HG02973 (cell line): Measurements from ENCODE around the gene ALCAM.

Experiments
- ATAC-seq: cut with Tn5 transposase; IDR thresholded peaks from one replicate; pipeline ENCODE4 v1.9.1; 2021; ENCODE audit warnings: moderate library complexity; ENCODE audit not compliant: unreplicated experiment

Gene ALCAM

DNA sequence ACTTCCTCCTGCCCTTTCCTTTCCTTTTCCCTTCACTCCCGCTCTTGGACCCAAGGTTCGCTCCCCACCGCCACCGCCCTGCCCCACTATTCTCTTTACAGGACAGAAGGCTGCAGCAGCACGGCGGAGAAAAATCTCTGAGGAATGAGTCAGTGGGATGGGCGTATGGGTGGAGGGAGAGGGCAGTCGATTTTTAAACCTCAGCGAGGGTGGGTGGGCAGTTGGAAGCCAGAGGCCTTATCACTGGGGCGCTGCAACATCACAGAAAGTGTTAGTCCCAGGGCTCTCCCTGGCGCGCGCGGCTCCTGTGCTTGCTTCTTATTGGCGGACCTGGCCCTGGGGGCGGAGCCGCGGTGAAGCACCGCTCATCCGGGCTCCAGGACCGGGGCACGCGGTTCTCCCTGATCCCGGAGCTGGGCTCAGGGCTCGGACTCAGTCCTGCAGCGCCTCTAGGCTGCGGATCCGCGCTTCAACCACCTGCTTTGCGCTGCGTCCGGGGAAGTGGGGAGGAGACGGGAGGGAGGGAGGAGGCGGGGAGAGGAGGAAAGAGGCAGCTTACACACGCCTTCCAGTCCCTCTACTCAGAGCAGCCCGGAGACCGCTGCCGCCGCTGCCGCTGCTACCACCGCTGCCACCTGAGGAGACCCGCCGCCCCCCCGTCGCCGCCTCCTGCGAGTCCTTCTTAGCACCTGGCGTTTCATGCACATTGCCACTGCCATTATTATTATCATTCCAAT, at the start of gene ALCAM:
TSS of gene ALCAM (plus strand) at position 584 of the 737 bp plus-strand sequence.
- peak; percentile 46 for ATAC-seq

DNA sequence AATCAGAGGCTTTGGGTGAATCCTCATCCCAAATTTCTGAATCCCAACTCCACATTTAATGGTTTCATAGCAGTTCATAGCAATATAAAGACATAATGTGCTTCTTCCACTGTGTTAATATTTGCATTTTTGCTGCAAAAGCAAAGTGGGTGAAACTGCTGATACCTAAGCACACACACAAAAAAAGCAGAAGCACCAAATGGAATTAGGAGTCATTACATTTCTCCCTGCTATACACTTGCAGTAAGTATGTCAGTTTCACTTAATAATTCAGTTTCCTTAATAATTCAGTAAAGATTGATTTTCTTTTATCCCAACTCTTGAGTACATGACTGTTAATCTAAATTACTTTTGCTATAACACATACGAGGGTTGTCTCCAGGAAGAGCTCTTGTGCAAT, 48.9 kb upstream of the ALCAM start:
- no peak for ATAC-seq

DNA sequence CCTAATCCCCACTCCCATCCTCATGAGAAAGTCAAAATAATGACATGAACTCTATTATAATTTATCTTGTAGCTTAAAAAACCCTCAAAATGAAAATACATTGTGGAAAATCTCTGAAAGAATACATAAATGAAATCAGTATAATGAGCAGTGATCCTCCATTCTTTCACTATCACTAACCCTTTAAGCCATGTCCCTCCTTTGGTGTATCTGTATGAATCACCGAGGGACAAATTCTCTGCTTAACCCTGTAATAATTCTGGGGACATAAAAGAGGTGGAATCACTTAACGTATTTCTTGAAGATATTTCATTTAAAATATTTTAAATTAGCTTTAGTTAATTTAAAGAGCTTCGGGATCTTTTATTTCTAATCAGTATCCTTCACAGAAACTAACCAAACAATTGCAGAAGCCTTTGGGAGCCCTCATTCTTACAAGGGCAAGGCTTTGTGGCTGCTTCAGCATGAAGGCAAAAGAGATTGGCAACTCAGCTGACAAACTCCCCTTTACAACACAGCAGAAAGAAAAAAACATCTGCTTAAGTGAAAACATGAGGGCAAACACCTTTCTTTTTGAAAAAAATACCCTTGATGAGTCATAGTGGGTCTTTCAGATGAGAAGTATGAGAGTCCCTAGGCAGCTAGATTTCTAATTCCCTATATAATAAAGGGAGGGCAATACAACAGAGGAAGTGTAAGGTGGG, 44.0 kb upstream of the ALCAM start:
- ATAC-seq, result peak; percentile 93

DNA sequence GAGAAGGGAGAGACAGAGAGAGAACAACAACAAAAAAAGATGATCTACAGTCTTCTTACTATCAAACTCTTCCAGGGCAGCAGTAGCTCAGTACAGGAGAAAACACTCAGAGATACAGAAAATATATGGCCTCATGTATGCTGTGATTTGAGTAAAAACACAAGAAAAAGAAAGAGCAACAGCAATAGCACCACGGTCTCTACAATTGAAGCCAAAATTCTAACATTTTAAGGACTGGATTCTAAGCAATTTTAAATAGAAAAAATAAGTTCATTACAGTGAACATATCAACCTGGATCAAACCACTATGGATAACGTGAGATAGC, 43.5 kb upstream of the ALCAM start:
- ATAC-seq, result no peak

DNA sequence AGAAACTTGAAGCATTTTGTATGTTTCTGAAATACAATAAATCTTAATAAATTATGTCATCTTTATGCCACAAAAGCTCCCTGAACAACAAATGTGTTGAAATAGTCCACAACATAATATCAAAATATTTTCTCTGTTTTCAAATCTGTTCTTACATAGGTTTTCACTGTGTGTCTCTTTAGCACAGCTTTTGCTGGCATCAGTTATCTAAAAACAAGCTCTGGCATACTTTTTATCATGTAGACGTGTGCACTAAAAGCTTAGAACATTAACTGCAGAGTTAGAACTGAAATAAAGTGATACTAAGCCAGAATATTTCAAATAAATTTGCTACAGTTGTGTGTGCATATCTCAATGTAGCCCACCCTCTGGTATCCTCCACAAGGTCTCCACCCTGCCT, 41.8 kb upstream of the ALCAM start:
- ATAC-seq, result no peak

DNA sequence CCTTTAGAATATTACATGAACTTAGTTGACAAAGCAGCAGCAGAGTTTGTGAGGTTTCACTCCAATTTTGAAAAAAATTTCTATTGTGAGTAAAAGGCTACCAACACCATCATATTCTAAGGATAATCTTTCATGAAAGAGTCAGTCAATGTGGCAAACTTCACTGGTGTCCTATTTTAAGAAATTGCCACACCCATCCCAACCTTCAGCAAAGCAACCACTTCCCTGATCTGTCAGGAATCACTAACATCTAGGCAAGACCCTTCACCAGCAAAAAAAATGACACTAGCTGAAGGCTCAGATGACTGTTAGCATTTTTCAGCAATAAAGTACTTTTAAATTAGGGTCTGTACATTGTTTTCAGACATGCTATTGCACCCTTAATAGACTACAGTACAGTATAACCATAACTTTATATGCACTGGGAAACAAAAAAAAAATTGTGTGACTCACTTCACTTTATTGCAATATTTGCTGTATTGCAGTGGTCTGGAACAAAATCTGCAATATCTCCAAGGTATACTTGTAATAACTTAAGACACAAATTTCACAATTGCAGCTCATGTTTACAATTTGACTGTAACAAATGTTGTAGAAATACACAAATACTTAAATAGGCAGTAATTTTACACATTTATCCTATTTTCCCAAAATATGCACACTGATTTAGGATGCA, 38.9 kb upstream of the ALCAM start:
- ATAC-seq, result no peak

DNA sequence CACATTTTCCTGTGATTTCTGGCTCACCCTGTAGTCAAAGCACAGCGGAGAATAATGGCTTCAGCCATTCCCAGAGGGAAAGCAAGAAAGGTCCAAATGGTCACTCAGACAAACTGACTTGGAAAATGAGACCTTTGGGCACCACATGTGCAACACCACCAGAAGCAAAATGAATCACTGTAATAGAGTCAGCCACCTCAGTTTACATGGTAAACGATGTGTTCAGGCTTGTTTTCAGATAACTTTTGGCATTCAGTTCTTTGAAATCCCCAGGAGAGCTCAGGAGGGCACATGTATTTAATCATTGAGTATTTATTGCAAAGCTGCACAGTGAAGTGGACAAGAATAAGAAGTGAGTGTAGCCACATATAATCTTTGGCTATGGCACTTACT, 38.4 kb upstream of the ALCAM start:
- ATAC-seq, result no peak

DNA sequence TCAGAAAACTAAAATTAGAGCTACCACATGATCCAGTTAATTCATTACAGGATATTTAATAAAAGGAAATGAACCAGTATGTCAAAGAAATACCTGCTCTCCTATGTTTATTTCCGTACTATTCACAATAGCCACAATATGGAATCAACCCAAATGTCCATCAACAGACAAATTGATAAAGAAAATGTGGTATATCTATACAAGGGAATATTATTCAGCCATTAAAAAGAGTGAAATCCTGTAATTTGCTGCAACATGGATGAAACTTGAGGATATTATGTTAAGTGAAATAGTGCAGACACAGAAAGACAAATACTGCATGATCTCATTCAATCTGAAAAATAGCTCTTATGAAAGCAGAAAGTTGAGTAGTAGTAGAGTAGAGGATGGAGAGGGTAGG, 33.7 kb upstream of the ALCAM start:
- no peak for ATAC-seq

DNA sequence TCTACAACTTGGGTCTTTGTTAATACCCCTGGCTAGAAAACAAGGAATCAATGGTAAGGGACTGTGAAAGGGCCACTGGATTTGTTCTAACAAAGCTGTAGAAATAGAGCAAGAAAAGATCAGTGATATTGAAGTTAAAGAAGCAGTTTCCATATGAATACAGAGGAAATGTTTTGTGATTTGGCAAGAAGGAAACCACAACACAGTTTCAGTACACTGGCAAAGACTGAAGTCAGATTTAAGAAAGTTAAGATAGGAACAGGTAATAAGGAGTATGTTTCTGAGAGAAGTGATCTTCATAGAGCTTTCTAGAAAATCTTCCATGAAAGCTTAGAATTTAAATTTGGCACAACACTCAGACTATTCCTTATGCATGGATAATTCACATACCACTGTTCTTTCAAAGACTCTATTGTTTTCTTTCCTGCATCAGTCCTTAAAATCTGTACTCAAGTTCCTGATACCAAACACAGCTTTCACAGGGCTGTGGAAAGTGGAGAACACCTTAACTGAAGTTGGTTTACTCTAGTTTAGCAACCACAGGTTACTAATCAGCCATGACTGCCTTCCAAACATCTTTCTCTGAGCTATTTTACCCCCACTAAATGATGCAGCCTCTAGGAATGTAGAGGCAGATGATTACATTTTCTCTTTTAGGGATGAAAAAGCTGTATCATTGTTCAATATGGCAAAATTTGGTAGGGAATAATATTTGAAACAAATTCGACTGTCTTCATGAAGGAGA, 32.4 kb upstream of the ALCAM start:
- ATAC-seq, result peak; percentile 69

DNA sequence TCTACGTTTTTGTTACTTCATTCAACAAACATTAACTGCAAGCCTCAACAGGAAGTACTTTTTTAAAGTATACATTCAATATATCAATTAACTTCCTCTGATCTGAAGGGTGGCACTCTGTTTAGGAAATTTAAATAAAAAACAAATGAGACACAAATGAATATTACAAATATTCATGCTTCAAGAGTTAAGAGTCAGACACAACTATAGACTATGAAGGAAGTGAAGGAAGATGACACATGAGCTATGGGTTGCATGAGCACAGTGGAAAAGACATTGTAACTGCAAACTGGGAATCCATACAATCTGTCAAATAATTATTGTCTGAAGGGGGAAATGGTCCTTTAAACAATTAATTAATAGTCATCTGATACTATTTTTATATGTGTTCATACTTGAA, 26.8 kb upstream of the ALCAM start:
- no peak for ATAC-seq

DNA sequence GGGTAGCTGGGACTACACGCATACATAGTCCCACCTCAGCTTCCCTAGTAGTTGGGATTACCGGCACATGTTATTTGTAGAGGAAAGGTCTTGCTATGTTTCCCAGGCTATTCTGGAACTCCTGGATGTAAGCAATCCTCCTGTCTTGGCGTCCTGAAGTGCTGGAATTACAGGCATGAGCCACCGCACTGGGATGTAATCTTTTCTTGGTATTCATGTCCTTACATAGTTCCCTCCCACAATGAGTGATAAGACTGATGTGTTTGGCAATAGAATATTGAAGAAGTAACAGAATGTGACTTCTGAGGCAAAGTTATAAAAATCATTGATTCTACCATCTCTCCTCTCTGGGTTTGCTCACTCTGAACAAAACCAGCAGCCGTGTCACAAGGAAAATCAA, 22.7 kb upstream of the ALCAM start:
- no peak for ATAC-seq

DNA sequence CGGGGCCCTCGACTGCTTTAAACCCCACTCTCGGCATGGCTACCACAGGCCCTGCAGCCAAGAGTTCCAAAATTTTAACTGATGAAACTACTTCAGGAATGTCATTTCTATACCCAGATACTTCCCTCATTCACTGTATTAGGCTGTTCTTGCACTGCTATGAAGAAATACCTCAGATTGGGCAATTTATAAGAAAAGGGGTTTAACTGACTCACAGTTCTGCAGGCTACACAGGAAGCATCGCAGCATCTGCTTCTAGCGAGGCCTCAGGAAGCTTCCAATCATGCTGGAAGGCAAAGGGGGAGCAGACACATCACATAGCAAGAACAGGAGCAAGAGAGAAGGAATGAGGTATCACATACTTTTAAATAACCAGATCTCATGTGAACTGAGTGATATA, 21.6 kb upstream of the ALCAM start:
- no peak for ATAC-seq

DNA sequence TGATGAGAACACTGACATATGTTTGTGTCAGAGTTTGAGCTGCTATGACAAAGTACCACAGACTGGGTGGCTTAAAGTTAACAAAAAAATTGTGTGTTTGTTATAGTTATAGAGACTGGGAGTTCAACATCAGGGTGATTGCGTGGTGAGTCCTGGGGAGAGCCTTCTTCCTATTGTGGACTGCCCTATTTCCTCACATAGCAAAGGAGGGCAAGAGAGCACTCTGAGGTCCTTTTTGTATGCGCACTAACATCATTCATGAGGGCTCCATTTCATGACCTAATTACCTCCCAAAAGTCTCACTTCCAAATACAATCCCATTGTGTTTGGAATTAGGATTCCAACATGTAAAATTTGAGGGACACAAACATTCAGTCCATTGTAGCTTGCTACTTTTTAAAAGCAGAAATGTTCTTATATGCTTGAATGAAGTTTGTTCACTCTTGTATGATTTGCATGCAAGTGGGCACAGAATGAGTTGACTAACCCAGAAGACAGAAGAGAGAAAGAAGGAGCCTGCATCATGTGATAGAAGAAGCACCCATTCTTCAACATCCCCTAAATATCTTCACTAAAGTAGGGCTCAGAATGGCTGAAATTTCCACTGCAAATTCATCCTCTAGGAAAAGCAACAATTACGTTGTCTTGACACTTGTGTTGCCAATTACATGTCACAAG, 18.9 kb upstream of the ALCAM start:
- ATAC-seq, result peak; percentile 83

DNA sequence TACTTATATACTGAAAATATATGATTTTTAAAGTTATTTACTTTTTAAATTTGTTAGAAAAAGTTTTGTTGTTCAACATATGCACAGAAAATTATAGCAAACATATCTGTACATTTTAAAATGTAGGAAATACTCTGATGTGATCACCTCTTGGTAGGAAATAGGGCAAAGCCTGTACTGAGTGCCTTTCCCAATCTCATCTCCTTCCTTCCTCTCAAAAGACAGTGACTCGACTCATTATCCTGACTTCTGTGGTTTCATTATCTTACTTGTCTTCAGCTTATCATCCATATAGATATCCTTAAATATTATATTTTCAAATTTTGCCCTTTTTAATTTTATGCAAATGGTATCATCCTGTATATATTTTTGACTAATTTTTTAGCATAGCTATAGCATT, 18.4 kb upstream of the ALCAM start:
- no peak for ATAC-seq

DNA sequence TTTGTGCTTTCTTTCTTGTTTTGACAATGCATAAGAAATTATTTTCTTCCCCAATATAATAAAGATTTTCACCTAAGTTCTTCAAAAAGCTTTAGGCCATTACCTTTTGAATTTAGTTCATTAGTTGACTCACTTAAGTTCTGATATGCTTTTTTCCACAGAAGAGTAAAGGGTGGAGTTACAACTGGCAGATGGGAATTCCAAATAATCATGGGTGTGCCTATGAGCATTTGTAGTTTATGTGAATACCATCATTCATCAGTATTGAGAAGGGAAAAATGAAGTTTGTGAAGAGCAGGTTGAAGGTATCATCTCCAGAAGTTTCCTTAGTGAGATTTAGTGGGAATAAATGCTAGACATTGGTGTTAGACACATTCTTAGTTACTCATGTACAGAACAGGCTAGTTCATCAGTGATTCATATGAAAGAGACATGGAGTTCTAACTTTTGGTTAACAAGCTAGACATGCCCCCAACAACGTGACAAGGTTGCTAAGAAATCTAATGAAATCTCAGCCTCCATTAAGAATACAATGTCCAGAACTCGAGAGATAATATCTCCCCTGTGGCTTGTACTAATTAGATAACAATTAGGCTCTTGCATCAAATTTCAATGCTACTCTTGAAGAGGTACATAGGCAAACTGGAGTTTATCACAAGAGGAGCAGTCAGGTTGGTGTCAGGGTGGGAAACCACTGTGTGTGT, 16.9 kb upstream of the ALCAM start:
- no peak for ATAC-seq

DNA sequence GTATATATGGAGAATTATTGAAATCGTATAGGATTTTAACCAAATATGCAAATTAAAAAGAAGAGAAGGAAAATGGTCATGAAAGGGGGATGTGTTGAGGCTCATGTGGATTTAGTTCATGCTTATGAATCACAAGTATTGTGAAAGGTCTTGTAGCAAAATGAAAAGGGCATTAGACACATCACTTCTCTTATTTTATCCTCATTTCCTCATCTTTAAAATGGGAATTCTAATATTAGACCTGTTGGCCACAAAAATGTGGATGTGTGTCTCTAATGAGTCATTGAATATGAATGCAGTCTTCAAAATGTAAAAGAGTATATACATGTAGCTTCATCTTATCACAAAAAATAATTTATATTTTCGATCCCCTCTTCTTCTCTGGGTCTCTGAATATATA, 14.9 kb upstream of the ALCAM start:
- no peak for ATAC-seq

DNA sequence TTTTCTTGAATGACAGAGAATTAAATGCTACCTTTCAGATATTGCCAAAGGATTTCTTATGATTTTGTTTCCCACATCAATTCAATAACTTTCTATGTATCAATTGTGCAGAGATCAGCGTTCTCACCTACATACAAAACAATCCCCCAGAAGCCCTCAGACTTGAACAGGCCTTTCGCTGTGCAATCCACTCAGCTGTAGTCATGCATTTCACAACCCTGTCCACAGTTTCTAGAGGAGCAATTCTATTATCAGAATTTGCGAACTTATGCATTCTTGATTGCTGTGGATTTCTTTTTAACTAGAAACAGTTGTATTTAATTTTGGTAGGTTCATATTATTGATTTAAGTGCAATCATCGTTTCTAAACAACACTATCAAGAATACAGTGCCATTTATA, 13.7 kb upstream of the ALCAM start:
- ATAC-seq, result no peak

DNA sequence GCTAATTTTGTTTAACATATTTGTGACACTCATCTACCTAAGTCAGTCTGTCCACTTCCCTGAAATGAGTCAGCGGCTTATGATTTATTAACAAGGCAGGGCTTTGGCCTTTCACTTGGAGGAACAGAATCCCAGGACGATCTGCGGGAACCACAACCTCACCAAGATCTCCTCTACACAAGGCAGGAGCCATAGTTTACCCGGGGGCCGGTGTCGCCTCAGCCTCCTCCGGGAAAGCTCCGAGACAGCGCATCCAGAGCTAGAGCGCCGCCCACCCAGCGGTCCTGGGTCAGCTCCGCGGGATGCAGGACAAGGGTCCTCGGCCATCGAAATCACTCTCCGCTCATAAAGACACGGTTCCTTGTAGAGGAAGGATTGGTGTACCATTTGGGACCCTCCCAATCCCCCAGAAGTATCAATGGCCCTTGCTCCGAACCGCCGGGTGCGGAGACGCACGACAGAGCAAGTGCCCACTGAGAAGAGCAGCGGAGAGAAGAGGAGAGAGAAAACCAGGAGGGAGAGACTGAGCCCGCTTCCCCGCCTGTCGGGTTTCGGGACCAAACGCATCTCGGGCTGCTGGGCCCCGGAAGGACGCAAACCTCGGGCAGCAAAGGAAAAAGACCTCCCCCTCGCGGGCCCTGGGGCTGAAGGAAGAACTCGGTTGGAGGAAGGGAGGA, 13.1 kb upstream of the ALCAM start:
- no peak for ATAC-seq

DNA sequence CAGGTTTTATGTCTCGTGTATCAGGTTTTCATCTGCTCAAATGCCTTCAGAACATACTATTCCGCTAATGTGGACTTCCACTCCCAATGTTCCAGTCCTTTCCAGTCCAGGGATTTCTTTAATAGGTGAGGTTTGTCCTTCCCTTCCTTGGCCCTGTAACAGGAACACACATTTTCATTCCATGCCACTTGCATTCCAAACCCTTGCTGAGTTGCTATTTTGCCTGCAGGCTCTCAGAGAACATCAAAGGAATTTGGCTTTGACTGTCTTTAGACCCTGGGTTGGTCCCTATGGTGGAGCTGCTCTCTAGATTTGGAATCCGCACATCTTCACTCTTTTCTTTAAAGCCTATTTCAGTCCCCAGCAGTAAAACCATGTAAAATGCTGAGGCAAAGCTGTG, 12.3 kb upstream of the ALCAM start:
- no peak for ATAC-seq
